Activated naive CD4-positive, alpha-beta T cell (primary cell): Measurements from ENCODE around the gene KANSL1L.
A peak's percentile ranks its signal among the peaks of the same experiment; 100 is the strongest.
"Not testable (repeated sequence)": the region's sequence is repeated elsewhere in the genome, so short reads cannot be mapped to it uniquely, and the experiment has no call there.

Experiments used
- DNase-seq, 4 experiments: peaks; one replicate each; lab custom pipeline; 2025; lab: John Stamatoyannopoulos, UW

Gene KANSL1L, protein sequence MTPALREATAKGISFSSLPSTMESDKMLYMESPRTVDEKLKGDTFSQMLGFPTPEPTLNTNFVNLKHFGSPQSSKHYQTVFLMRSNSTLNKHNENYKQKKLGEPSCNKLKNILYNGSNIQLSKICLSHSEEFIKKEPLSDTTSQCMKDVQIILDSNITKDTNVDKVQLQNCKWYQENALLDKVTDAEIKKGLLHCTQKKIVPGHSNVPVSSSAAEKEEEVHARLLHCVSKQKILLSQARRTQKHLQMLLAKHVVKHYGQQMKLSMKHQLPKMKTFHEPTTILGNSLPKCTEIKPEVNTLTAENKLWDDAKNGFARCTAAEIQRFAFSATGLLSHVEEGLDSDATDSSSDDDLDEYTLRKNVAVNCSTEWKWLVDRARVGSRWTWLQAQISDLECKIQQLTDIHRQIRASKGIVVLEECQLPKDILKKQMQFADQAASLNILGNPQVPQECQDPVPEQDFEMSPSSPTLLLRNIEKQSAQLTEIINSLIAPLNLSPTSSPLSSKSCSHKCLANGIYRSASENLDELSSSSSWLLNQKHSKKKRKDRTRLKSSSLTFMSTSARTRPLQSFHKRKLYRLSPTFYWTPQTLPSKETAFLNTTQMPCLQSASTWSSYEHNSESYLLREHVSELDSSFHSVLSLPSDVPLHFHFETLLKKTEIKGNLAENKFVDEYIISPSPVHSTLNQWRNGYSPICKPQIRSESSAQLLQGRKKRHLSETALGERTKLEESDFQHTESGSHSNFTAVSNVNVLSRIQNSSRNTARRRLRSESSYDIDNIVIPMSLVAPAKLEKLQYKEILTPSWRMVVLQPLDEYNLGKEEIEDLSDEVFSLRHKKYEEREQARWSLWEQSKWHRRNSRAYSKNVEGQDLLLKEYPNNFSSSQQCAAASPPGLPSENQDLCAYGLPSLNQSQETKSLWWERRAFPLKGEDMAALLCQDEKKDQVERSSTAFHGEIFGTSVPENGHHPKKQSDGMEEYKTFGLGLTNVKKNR

DNA sequence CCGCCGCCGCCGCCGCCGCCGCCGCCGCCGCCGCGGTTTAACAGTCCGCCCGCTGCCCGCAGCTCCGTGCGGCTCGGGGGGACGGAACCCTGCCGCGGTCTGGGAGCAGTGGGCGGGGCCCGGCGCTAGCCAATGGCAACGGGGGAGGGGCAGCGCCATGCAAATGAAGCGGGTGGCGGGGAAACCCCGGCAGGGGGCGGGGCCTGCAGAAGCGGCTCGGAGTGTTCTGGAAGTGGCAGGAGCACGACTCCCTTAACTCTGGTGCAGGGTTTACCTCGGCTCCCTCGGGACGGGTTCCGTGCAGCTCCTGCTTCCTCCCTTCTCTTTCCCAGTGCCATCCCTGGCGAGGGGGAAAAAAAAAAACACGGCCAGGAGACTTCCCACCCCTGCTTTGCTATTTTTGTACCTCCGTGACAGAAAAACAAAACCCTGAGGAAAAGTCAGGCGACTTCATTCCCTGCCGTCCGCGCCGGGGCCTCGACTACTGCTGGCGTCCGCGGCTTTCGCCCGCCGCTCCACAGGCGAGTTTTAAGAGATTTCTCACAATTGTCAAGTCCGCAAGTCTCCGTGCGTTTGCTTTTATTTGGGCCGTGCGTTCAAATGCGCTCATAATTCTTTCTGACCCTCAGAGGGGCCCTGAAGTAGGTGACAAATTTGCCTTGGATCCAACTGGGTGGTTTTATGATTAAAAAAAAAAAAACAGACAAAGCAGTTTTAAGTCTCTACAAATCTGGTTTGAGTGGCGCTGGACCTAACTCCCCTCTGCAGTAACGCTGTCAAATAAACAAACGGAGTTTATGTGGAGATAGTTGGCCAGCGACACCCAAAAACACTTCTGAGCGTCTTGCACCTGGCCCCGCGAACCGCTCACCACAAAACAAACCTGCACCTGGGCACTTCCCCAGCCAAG lies at the start of gene KANSL1L:
KANSL1L (minus strand) TSS at position 101 of the 910 bp plus-strand sequence. CDS start 16,827 bp downstream, outside the sequence.
- DNase-seq = peak; percentile 85 to 97 (median 91)

DNA sequence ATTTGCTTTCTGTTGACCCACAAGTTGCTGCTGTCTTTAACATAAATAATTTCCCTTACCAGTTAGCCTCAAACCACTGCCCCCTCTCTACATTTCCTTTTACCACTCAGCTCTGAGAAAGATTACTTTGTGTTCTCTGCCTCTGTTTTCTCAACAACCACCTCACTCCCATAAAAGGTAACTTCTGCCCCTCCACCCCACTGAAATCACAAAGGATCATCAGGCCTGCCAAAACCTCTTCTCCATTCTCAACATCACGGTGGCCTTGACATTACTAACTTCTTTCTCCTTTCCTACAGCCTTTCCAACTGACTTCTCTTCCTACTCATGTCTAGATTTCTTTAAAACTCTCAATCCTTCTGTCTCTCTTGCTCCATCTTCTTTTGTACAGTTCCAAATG lies 43.9 kb upstream of the KANSL1L start:
- no peak for DNase-seq

DNA sequence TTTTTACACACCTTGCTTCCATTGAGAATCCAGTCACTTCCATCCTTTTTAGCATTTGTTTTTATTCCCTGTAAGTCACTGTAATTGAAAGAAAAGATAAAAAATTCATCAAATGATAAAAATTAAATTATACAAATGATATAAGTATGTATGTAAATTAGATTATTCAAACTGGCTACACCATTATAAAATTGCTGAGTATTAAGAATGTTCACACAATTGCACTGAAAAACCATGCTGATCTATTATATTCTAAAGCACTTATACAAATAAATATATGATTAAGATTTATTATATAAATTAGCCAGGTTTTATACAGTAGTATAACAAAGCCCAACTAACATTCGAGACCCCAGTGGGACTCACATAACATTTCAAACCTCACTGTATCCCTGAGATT lies 39.0 kb upstream of the KANSL1L start:
- DNase-seq = no peak

DNA sequence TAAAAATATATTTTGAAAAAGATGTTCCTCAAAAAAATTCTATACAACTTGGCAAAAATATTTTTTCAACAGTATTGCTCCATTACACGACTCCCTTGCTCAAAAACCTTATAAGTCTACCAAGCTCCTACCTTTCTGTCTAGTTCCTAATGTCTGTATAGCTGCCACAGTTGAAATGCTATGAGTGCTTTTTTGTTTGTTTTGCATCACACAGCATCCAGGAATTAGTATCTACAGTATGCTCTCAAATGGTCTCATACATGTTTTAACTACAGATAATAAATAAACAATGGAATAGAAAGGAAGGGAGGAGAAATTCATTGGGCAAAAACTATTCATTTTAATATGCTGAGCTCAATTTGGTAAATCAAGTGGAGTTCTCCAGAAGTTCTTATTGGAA lies 36.7 kb upstream of the KANSL1L start:
- DNase-seq = no peak

DNA sequence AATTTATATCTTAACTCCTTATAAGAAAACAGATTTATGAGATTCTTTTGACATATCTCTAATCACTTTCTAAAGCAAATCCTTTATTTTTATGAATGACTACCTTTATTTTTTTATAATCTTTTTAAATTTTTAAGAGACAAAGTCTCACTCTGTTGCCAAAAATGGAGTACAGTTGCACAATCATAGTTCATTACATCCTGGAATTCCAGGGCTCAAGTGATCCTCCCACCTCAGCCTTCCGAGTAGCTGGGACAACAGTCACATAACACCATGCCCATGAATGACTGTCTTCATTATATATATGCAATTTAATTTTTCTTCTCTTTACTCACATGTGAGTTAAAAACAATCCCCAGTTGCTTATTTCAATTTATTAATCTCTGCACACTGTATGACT lies 32.3 kb upstream of the KANSL1L start:
- DNase-seq = no peak

DNA sequence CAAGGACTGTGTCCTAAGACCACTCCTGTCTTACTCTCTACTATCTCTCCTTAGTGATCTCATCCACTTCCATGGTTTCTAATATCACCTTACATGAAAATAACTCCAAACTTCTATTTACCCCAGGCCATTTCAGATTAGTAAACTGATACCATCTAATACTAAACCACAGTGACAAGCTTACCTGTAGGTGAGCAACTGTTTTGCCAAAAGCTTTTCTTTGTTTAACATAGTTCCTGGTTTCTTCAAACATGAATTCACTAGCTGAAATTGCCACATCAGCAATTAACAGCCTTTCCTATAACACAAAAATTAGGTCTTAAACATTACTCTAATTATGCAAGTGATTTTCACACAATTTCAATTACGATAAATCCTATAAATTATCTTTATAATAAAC lies 31.9 kb upstream of the KANSL1L start:
- DNase-seq = no peak

DNA sequence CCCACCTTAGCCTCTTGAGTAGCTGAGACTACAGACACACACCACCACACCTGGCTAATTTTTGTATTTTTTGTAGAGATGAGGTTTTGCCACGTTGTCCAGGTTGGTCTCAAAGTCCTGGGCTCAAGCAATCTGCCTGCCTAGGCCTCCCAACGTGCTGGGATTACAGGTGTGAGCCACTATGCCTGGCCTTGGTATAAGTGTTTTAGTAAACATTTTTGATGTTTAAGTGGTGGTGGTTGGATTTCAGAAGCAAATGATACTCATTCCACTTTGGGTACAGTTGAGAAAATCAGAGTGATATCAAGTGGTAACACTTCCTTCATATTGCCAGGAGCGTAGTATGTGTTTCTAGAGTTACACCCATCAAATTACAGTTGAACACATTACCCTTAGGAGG lies 28.6 kb upstream of the KANSL1L start:
- no peak for DNase-seq

DNA sequence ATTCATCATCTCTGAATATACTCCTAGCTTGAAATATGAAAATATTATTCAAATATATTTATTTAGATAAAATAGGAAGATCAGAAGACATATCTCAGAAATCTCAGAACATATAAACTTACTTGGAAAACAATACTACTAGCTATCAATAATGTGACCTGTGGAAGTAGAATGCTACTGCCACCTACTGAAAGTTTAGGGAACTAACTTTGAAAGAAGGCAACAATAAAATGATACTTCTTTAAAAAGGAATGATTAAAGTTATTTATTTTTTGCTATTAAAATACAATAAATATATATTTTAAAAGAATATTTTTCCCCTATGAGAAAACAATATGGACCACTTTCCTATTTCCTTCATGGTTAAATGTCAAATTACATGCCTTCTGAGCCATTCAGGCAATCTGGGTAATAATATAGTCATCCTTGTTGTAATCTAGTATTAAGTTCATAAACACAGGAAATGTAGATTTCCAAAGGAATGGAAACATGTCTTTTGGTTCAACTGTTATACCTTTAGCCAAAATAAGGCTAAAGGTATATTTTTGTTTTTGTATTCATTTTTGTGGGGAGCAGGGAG lies 28.1 kb upstream of the KANSL1L start:
- no peak for DNase-seq

DNA sequence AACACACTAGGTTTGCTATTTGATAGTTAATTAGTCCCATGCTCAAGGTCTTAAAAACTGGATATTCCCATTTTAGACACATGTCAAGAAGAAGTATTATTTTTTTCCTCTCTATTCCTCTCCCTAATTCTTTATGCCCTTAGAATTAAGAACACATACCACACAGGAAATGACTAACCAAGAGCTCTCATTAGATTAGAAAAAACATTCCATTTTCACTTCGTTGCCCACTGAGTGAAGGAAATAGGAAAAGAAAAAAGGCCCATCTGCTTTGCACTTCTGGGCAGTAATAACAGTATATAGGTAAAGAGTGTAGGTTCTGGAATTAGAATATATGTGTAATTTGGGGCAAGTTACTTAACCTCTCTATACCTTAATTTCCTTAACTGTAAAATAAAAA lies 27.1 kb upstream of the KANSL1L start:
- DNase-seq = no peak

DNA sequence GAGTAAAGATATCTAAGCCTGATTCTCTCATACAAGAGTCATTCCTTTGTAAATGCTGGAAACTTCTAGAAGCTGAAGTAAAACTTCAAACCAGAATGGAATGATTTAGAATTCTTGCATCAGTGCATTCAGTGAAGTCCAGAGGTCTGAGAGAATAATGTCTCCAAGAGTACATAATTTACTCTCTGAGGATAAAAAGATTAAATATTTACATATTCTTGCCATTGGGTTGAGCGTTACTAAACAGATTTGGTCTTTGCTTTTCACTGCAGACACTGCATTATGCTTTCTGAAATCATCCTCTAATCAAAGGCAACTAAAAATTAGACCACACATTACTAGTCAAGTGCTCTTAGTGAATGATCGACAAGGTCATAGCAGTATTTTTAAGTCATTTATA lies 26.5 kb upstream of the KANSL1L start:
- DNase-seq = no peak

DNA sequence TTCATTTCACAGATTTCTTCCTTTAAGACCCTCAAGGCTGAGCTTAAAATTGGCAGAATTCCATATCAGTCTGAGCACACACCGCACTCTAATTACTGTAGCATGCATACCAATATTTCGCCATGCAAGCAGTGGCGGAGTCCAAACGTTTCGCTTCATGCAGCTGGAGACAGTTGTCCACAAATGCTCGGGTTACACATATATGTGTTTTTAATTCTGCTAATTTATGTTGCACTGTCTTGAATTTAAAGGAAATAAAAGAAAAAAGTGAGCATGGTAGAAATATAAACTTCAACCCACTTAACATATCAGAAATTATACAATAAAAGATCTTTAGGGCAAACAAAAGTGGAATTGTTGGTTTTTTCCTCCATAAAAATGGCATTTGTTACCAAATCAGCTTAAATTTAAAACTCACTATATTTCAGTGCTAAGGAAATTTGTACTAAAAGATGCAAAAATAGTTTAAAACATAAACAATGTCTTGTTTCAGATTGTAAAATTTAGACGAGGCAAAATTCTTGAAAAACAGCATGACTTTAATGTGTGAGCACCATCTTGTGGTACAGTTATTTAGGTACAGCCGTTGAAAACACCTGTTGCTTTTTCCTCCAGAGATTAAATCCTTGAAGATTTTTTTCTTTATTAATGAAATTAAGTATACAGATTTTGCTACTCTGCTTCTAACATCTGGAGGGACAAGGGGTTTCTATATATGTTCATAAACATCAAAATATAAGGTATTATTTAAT lies 24.1 kb upstream of the KANSL1L start:
- DNase-seq = no peak

DNA sequence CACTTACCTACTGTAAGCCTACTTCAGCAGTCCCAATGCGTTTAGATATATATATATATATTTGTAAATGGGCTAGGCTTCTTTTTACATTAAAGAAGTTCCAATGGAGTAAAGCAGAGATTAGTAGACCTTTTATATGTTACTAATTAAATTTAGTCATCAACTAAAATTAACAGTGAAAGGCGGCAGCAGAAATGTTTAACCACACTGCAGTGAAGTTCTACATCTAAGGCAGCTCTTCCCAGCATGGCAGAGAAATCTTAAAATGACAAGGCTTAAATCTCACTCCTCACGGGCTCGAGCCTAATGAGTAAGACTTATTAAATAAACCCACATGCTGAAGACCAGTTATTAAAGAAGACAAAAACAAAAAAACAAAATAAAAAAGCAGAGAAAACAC lies 19.1 kb upstream of the KANSL1L start:
- no peak for DNase-seq

DNA sequence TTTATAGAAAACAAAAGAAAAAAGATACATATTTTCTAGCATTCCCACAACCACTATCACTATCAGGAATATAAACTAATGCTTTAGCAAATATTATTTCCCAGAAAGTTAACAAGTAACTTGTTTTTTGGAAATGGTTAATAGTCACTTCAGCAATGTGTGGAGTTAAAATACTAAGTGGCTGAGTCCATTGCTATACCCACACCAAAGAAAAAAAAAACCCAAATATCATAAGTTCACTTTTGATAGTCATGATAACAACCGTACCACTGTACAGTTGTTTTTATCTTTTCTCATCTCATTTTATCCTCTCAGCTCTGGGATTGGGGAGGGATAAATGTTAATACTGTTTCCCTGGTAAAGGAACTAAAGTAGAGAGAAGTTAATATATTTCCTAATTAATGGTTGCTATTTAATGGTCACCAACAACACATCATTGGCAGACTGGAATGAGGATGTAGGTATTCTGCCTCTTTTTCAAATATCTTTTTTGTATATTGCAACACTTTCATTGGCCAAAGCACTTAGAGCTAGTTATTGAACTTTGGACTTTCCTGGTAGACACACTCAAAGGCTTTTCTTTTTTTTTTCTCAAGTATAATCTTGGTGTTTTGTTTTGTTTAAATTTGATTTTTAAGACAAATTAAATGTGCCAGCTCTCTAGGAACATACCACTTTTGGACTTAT lies 18.4 kb upstream of the KANSL1L start:
- no peak for DNase-seq

DNA sequence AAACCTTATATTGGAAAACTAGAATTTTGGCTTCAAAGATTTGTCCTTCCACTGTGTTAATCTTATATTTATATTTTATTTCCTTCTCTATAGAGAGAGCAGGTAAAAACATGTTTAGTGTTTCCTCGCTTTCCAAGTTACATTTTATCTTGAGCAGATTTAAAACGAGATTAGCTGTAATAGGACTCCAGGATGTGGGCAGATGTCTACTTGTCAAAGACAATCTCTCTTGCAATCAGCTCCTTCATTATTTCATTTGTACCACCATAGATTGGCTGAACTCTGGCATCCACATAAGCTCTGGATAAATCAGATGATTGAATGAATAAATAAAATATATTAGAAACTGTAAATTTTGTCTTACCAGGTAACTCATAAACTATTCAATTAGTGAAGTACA lies 17.5 kb upstream of the KANSL1L start:
- DNase-seq = no peak

DNA sequence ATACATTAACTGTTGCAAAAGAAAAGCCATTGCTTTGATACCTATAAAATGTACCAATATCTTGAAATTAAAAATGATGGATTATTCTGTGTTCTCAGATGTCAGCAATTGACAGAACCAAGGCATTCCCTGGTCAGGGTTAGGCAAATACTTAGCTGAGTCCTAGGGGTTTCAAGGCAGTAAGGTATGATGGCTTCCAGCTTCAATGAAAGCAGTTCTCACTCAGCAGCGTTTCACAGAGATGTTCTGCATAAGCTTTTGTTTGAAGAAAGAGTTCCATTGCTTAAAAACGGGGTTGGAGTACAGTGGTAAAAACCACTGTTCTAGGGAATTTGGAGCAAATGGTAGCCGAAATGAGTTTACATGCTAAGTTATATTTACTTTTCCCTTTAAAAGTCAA lies 17.0 kb upstream of the KANSL1L start:
- no peak for DNase-seq

DNA sequence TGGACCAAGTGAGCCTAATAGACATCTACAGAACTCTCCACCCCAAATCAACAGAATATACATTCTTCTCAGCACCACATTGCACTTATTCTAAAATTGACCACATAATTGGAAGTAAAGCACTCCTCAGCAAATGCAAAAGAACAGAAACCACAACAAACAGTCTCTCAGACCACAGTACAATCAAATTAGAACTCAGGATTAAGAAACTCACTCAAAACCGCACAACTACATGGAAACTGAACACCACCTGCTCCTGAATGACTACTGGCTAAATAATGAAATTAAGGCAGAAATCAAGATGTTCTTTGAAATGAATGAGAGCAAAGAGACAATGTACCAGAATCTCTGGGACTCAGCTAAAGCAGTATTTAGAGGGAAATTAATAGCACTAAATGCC lies 12.7 kb upstream of the KANSL1L start:
- not testable (repeated sequence) for DNase-seq

DNA sequence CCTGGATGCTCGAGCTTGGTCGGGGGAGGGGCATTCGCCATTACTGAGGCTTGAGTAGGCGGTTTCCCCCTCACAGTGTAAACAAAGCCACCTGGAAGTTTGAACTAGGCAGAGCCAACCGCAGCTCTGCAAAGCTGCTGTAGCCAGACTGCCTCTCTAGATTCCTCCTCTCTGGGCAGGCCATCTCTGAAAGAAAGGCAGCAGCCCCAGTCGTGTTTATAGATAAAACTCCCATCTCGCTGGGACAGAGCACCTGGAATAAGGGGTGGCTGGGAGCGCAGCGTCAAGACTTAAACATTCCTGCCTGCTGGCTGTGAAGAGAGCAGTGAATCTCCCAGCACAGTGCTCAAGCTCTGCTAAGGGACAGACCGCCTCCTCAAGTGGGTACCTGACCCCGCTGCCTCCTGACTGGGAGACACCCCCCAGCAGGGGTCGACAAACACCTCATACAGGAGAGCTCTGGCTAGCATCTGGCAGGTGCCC lies 10.4 kb upstream of the KANSL1L start:
- DNase-seq = peak in 1 of 4 experiments; percentile 14

DNA sequence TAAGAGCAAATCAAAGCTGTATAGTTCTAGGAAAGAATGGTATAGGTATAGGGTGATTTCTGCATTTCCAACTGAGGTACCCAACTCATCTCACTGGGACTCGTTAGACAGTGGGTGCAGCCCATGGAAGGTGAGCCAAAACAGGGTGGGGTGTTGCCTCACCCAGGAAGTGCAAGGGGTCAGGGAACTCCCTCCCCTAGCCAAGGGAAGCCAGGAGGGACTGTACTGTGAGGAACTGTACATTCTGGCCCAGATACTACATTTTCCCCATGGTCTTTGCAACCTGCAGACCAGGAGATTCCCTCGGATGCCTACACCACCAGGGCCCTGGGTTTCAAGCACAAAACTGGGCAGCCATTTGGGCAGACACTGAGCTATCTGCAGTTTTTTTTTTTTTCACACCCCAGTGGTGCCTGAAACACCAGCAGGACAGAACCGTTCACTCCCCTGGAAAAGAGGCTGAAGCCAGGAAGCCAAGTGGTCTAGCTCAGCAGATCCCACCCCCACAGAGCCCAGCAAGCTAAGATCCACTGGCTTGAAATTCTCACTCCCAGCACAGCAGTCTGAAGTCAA lies 9.9 kb upstream of the KANSL1L start:
- not testable (repeated sequence) for DNase-seq

DNA sequence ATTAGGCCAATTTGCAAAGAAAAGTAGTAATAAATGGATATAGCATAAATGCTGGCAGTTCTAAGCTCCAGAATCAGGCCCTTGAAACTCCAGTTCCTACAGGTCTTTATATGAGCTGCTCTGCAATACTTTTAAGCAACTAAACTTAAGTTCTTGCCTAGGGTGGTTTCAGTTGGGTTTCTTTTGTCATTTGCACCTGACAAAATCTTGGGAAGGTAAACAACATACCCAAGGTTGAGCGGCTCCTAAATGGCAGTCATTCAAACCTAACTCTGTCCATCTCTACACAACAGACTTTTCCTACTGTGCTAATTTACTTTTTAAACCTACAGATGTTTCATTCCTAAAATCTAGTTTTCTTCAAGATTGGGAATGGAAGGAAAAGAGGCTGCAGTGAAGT lies 9.3 kb upstream of the KANSL1L start:
- no peak for DNase-seq
